ENCODE measurements around the gene PDE4B. TPM values are rescaled to one million over a fixed set of nuclear protein-coding genes. Genes with fewer than 3 reads are reported as not detected.

PDE4B gene
- total RNA-seq, 1 donor from 2014 or later: 0.57 TPM

DNA sequence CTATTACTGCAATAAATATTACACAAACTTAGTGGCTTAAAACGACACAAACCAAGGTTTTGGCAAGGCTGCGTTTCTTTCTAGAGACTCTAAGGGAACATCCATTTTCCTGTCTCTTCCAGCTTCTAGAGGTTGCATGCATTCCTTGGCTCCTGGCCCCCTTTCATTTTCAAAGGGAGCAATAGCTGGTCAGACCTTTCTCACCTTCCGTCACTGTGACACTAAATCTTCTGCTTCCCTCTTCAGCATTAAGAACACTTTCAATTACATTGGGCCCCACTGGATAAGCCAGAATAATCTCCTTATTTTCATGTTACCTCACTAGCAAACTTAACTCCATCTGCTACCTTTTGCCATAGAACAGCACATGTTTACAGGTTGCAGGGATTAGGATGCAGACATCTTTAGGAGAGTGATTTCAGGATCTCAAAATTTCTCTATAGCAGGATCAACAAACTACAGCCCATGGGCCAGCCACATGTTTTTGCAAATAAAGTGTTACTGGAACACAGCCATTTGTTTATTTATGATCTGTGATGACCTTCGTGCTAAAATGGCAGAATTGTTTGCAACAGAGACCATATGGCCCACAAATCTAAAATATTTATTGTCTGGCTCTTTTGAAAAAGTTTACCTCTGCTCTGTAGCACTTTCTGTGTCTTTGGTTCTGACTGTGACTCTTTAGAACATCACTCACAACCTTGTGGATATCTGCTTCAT, 519.7 kb downstream of the PDE4B start:
- TF ChIP-seq, protein P1, sequence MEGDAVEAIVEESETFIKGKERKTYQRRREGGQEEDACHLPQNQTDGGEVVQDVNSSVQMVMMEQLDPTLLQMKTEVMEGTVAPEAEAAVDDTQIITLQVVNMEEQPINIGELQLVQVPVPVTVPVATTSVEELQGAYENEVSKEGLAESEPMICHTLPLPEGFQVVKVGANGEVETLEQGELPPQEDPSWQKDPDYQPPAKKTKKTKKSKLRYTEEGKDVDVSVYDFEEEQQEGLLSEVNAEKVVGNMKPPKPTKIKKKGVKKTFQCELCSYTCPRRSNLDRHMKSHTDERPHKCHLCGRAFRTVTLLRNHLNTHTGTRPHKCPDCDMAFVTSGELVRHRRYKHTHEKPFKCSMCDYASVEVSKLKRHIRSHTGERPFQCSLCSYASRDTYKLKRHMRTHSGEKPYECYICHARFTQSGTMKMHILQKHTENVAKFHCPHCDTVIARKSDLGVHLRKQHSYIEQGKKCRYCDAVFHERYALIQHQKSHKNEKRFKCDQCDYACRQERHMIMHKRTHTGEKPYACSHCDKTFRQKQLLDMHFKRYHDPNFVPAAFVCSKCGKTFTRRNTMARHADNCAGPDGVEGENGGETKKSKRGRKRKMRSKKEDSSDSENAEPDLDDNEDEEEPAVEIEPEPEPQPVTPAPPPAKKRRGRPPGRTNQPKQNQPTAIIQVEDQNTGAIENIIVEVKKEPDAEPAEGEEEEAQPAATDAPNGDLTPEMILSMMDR (IDR thresholded peaks at IDR 0.05): no peak
- H3K9me3 Mint-ChIP-seq (ENCODE audit: low read depth): no peaks in the 10 kb centered on the region
- H3K36me3 Mint-ChIP-seq (ENCODE audit: low read depth): no peaks in the 10 kb centered on the region
- H3K4me3 Mint-ChIP-seq (ENCODE audit: unreplicated experiment): no peak overlapping the region
- peaks cover 18% of the 10 kb centered on the region for H3K4me1 Mint-ChIP-seq (ENCODE audit: low read depth)
- no peak for DNase-seq (ENCODE audit: low spot score)
- no peaks in the 10 kb centered on the region for H3K27me3 Mint-ChIP-seq (ENCODE audit: low read depth)
- no peak overlapping the region for H3K27ac Mint-ChIP-seq (ENCODE audit: unreplicated experiment)

DNA sequence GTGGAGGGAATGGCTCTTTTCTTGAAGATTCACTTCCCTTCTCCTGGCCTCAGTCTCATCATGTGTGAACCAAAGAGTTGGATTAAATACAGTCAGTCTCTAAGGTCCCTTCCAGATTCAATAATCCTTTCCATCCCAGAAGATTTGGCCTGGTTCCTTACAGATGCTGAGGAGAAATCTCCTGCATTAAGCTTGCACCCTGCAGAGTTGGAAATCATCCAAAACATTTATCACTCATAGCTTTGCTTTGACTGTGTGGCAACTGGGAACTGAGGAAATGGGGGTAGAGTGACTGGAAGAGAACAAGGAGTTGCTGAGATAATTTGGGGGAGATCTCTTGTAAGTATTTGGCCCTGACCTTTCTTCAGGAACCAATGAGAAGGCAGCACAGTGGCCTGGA, 520.7 kb downstream of the PDE4B start:
- H3K4me3 Mint-ChIP-seq (ENCODE audit: unreplicated experiment): no peak overlapping the region
- H3K27me3 Mint-ChIP-seq (ENCODE audit: low read depth): no peaks in the 10 kb centered on the region
- H3K36me3 Mint-ChIP-seq (ENCODE audit: low read depth): no peaks in the 10 kb centered on the region
- TF ChIP-seq, protein P1 (IDR thresholded peaks at IDR 0.05): no peak
- no peak overlapping the region for H3K27ac Mint-ChIP-seq (ENCODE audit: unreplicated experiment)
- no peak for DNase-seq (ENCODE audit: low spot score)
- no peaks in the 10 kb centered on the region for H3K9me3 Mint-ChIP-seq (ENCODE audit: low read depth)
- H3K4me1 Mint-ChIP-seq (ENCODE audit: low read depth): peaks cover 18% of the 10 kb centered on the region

DNA sequence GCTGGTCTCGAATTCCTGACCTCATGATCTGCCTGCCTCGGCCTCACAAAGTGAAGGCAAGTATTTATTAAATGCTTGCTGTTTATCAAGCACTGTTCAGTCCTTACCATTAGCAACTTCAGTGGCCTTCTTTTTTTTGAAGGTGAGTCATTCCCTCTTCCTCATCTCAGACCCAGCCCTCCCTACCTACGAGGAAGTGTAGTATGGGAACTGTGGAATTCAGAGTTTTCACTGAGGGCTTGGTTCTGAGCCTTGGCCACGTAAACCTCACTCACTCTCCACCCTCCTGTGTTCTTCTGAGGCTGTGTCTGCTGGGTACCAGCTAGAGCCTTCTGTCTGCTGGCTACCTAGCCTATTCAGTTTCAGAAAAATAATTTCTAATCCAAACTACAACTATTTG, 523.0 kb downstream of the PDE4B start:
- no peaks in the 10 kb centered on the region for H3K9me3 Mint-ChIP-seq (ENCODE audit: low read depth)
- no peak overlapping the region for H3K4me3 Mint-ChIP-seq (ENCODE audit: unreplicated experiment)
- H3K36me3 Mint-ChIP-seq (ENCODE audit: low read depth): no peaks in the 10 kb centered on the region
- TF ChIP-seq, protein P1 (IDR thresholded peaks at IDR 0.05): no peak
- H3K4me1 Mint-ChIP-seq (ENCODE audit: low read depth): peaks cover 18% of the 10 kb centered on the region
- H3K27ac Mint-ChIP-seq (ENCODE audit: unreplicated experiment): no peak overlapping the region
- DNase-seq (ENCODE audit: low spot score): no peak
- H3K27me3 Mint-ChIP-seq (ENCODE audit: low read depth): no peaks in the 10 kb centered on the region

DNA sequence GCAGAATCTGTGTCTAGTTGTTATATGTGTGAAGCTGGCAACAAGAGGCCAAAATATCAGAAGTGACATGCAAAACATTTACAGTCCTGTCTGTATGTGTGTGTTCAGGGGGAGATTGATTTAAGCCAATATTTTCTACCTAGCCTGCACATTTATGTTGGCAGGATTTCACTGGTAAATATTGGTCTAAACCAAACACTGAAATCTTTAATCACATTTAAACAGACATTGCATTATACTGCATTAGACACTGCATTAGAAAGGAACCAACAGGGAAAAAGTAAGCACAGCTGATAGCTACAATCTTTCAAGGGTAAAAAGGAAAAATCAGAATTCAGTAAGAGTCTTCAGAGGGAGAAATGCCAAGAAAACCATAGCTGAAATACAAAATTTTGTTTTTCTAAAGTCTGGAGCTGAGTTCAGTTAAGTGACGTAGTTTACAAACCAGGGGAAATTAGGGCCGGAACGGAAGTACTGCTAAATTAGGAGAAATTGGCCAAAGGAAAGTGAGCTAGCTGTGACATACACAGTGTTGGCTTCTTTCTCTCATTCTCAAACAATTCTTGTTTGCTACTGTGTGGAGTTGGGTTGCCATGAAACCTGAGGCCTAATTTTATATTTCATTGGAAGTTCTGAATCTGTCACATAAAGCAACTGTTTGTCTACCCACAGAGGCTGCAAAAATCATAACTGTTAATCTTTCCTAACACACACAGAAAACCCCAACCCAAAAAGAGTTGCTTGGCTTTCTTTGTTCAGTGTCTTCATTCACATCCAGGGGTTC, 524.0 kb downstream of the PDE4B start:
- Mint-ChIP-seq H3K4me3 (ENCODE audit: unreplicated experiment) (no peak overlapping the region), H3K9me3 (ENCODE audit: low read depth) (no peaks in the 10 kb centered on the region), H3K4me1 (ENCODE audit: low read depth) (peaks cover 18% of the 10 kb centered on the region), H3K36me3 (ENCODE audit: low read depth) (no peaks in the 10 kb centered on the region), H3K27me3 (ENCODE audit: low read depth) (no peaks in the 10 kb centered on the region), H3K27ac (ENCODE audit: unreplicated experiment) (peak overlapping the region; percentile 88)
- TF ChIP-seq, protein P1 (IDR thresholded peaks at IDR 0.05): no peak
- no peak for DNase-seq (ENCODE audit: low spot score)

DNA sequence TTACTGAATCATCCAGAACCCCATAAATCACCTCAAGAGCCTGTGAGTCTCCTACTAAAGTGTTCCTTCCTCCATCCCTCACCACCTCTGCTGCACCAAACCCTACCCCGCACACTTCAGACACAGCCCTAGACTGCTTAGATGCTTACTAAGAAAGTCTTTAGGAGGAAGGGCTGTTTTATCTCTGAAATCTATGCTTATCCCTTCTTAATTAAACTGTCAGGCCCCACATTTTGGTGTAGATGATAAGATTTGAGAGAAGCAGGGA, 524.5 kb downstream of the PDE4B start:
- no peak for DNase-seq (ENCODE audit: low spot score)
- no peak overlapping the region for H3K4me3 Mint-ChIP-seq (ENCODE audit: unreplicated experiment)
- H3K27ac Mint-ChIP-seq (ENCODE audit: unreplicated experiment): peak overlapping the region; percentile 88
- TF ChIP-seq, protein P1 (IDR thresholded peaks at IDR 0.05): no peak
- no peaks in the 10 kb centered on the region for H3K27me3 Mint-ChIP-seq (ENCODE audit: low read depth)
- peaks cover 18% of the 10 kb centered on the region for H3K4me1 Mint-ChIP-seq (ENCODE audit: low read depth)
- H3K36me3 Mint-ChIP-seq (ENCODE audit: low read depth): no peaks in the 10 kb centered on the region
- no peaks in the 10 kb centered on the region for H3K9me3 Mint-ChIP-seq (ENCODE audit: low read depth)
